Measurements from ENCODE around the gene ZNF669.

ZNF669 gene

DNA sequence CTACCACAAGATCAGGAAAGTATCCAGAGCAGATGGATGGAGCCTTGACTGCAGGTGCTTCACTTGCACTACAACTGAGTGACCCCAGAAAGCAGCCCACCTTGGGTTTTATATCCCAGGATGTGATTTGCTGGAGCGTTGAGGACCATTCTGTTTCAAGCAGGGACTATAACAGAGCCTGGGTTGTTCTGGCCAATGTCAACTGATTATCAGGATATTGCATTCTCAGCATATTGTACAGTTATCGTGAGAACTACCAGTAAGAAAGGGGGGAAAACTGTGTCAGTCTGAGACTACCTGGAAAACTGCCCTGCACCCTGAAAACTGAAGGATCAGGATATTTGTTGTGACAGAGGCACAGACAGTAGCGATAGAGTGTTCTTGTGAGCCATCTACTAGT, 8.0 kb downstream of the ZNF669 start:
- no peak overlapping the region for H3K4me3 ChIP-seq (ENCODE audit: low read depth, low read length)
- H3K27ac ChIP-seq (ENCODE audit: extremely low read depth, low read depth, low read length), result no peak overlapping the region
- TF ChIP-seq, protein P1, sequence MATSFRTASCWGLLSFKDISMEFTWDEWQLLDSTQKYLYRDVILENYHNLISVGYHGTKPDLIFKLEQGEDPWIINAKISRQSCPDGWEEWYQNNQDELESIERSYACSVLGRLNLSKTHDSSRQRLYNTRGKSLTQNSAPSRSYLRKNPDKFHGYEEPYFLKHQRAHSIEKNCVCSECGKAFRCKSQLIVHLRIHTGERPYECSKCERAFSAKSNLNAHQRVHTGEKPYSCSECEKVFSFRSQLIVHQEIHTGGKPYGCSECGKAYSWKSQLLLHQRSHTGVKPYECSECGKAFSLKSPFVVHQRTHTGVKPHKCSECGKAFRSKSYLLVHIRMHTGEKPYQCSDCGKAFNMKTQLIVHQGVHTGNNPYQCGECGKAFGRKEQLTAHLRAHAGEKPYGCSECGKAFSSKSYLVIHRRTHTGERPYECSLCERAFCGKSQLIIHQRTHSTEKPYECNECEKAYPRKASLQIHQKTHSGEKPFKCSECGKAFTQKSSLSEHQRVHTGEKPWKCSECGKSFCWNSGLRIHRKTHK (tag by site-specific recombination; IDR thresholded peaks at IDR 0.05), result no peak
- TF ChIP-seq ZNF391 (tag by site-specific recombination; IDR thresholded peaks at IDR 0.05; ENCODE audit: borderline replicate concordance, low read depth) (no peak), ZNF202 (tag by site-specific recombination; IDR thresholded peaks at IDR 0.05; ENCODE audit: borderline replicate concordance) (no peak), PRDM4 (tag by site-specific recombination; IDR thresholded peaks at IDR 0.05) (no peak), ZNF133 (tag by site-specific recombination; IDR thresholded peaks at IDR 0.05) (no peak), ZNF658 (tag by site-specific recombination; IDR thresholded peaks at IDR 0.05) (no peak), ZNF677 (tag by site-specific recombination; IDR thresholded peaks at IDR 0.05) (no peak), MZF1 (tag by site-specific recombination; IDR thresholded peaks at IDR 0.05; ENCODE audit: borderline replicate concordance) (no peak), ZNF76 (tag by site-specific recombination; IDR thresholded peaks at IDR 0.05; ENCODE audit: borderline replicate concordance, low read depth) (no peak), ZNF626 (tag by site-specific recombination; IDR thresholded peaks at IDR 0.05) (no peak), AEBP2 (tag by site-specific recombination; IDR thresholded peaks at IDR 0.05; ENCODE audit: borderline replicate concordance) (no peak), ZNF18 (tag by site-specific recombination; IDR thresholded peaks at IDR 0.05) (no peak), ZNF114 (tag by site-specific recombination; IDR thresholded peaks at IDR 0.05) (no peak)
- TF ChIP-seq, protein P2, sequence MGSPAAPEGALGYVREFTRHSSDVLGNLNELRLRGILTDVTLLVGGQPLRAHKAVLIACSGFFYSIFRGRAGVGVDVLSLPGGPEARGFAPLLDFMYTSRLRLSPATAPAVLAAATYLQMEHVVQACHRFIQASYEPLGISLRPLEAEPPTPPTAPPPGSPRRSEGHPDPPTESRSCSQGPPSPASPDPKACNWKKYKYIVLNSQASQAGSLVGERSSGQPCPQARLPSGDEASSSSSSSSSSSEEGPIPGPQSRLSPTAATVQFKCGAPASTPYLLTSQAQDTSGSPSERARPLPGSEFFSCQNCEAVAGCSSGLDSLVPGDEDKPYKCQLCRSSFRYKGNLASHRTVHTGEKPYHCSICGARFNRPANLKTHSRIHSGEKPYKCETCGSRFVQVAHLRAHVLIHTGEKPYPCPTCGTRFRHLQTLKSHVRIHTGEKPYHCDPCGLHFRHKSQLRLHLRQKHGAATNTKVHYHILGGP (tag by site-specific recombination; IDR thresholded peaks at IDR 0.05), result no peak
- TF ChIP-seq, protein P3, sequence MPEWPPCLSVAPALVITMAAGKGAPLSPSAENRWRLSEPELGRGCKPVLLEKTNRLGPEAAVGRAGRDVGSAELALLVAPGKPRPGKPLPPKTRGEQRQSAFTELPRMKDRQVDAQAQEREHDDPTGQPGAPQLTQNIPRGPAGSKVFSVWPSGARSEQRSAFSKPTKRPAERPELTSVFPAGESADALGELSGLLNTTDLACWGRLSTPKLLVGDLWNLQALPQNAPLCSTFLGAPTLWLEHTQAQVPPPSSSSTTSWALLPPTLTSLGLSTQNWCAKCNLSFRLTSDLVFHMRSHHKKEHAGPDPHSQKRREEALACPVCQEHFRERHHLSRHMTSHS (tag by site-specific recombination; IDR thresholded peaks at IDR 0.05), result no peak
- peaks cover 0 to 33% of the 10 kb centered on the region in 2 experiments; a peak in 1 of 3 replicates for H3K36me3 ChIP-seq (ENCODE audit: control insufficient read depth in 2 of 2, insufficient read depth in 1 of 2, low read length in 2 of 2)
- CTCF ChIA-PET, result no interaction called here
- no peaks in the 10 kb centered on the region for H3K4me1 ChIP-seq (ENCODE audit: control insufficient read depth, insufficient read depth, low read length)
- H3K9me3 ChIP-seq (ENCODE audit: control insufficient read depth, insufficient read depth, low read depth, low read length), result no peaks in the 10 kb centered on the region
- POLR2A ChIA-PET, result no interaction called here

- Histone ChIP-seq H3K4me3 (ENCODE audit: low read depth, low read length) (no peak overlapping the region), H3K4me1 (ENCODE audit: control insufficient read depth, insufficient read depth, low read length) (no peaks in the 10 kb centered on the region), H3K36me3 (ENCODE audit: control insufficient read depth in 2 of 2, insufficient read depth in 1 of 2, low read length in 2 of 2) (no peaks in the 10 kb centered on the region), H3K27ac (ENCODE audit: extremely low read depth, low read depth, low read length) (no peak overlapping the region), H3K9me3 (ENCODE audit: control insufficient read depth, insufficient read depth, low read depth, low read length) (no peaks in the 10 kb centered on the region)
- CTCF ChIA-PET, result no interaction called here
- POLR2A ChIA-PET, result no interaction called here
- TF ChIP-seq ZNF18 (tag by site-specific recombination; IDR thresholded peaks at IDR 0.05), result no peak
- no peak for TF ChIP-seq ZNF791 (tag by site-specific recombination; IDR thresholded peaks at IDR 0.05)
- TF ChIP-seq GLI4 (tag by site-specific recombination; IDR thresholded peaks at IDR 0.05), result no peak
- TF ChIP-seq ZNF530 (tag by site-specific recombination; IDR thresholded peaks at IDR 0.05; ENCODE audit: low read depth), result no peak
- TF ChIP-seq, protein P4, sequence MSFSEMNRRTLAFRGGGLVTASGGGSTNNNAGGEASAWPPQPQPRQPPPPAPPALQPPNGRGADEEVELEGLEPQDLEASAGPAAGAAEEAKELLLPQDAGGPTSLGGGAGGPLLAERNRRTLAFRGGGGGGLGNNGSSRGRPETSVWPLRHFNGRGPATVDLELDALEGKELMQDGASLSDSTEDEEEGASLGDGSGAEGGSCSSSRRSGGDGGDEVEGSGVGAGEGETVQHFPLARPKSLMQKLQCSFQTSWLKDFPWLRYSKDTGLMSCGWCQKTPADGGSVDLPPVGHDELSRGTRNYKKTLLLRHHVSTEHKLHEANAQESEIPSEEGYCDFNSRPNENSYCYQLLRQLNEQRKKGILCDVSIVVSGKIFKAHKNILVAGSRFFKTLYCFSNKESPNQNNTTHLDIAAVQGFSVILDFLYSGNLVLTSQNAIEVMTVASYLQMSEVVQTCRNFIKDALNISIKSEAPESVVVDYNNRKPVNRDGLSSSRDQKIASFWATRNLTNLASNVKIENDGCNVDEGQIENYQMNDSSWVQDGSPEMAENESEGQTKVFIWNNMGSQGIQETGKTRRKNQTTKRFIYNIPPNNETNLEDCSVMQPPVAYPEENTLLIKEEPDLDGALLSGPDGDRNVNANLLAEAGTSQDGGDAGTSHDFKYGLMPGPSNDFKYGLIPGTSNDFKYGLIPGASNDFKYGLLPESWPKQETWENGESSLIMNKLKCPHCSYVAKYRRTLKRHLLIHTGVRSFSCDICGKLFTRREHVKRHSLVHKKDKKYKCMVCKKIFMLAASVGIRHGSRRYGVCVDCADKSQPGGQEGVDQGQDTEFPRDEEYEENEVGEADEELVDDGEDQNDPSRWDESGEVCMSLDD (tag by site-specific recombination; IDR thresholded peaks at IDR 0.05), result no peak
- TF ChIP-seq ZNF768 (tag by site-specific recombination; IDR thresholded peaks at IDR 0.05), result no peak
- no peak for TF ChIP-seq ZNF837 (tag by site-specific recombination; IDR thresholded peaks at IDR 0.05)
These were observed 13.7 kb downstream of the ZNF669 start for GRCh38 chr1:247090455-247090854.
